ENCODE measurements around the gene INTS12.

DNA sequence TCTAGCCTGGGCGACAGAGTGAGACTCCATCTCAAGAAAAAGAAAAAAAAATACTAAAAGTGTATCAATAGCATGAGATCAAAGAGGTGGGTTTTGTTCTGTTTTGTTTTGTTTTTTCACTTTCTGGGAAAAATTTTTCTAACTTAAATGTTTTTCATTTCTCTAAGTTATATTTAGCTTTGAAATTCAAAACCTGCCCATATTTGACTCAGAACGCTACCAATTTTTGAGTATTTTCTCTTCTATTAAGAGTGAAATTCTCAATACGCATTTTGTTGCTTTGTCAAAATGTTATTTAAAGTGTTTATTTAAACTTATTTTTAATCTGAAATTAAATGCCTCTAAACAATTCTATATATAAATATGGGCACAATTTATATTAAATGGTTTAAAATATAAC, 39.7 kb upstream of the INTS12 start:
- TF ChIP-seq, protein P1, sequence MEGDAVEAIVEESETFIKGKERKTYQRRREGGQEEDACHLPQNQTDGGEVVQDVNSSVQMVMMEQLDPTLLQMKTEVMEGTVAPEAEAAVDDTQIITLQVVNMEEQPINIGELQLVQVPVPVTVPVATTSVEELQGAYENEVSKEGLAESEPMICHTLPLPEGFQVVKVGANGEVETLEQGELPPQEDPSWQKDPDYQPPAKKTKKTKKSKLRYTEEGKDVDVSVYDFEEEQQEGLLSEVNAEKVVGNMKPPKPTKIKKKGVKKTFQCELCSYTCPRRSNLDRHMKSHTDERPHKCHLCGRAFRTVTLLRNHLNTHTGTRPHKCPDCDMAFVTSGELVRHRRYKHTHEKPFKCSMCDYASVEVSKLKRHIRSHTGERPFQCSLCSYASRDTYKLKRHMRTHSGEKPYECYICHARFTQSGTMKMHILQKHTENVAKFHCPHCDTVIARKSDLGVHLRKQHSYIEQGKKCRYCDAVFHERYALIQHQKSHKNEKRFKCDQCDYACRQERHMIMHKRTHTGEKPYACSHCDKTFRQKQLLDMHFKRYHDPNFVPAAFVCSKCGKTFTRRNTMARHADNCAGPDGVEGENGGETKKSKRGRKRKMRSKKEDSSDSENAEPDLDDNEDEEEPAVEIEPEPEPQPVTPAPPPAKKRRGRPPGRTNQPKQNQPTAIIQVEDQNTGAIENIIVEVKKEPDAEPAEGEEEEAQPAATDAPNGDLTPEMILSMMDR (IDR thresholded peaks at IDR 0.05): no peak
- TF ChIP-seq POLR2A (IDR thresholded peaks at IDR 0.05): no peak

All from thyroid gland (tissue), 4 donors.